Breast epithelium (tissue), 3 donors: ENCODE data around the gene UNC79.

ENCODE experiments used
- POLR2A ChIP-seq: fragments of 450-650 bp; IDR thresholded peaks from one replicate; pipeline ENCODE4 v1.6.1; 2016; ENCODE audit warnings: antibody characterized with exemption, mild to moderate bottlenecking, moderate library complexity
- POLR2AphosphoS5 ChIP-seq, 3 donors: sonication (generic); formaldehyde crosslinking; IDR thresholded peaks; one replicate each; pipeline ENCODE4 v1.6.1; 2017; ENCODE audit warnings: antibody characterized with exemption in 3 of 3
- TF ChIP-seq, protein P1 (sequence below), 3 donors: fragments of 450-650 bp; IDR thresholded peaks; one replicate each; pipeline ENCODE4 v1.5.1; 2016 to 2017; ENCODE audit warnings: antibody characterized with exemption in 3 of 3, mild to moderate bottlenecking in 3 of 3, moderate library complexity in 3 of 3

DNA sequence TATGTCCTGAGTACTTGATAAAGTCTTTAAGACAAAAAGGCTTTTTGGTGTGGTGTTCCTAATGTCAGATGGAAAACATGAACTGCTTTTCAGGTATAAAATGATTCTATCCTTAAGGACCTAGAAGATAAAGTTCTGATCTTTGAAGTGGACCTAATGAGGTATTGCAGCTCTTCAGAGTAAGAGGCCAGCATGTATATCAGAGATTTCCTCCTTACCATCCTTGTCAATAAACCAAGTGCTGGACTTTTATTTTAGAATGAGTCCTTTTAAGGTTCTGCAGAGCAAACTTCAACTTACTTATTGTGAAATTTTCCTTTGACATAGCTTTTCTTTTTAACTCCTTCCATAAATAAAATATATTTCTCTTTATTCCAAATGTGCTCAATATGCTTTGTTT, 50.1 kb downstream of the UNC79 start:
- TF ChIP-seq, protein P1, sequence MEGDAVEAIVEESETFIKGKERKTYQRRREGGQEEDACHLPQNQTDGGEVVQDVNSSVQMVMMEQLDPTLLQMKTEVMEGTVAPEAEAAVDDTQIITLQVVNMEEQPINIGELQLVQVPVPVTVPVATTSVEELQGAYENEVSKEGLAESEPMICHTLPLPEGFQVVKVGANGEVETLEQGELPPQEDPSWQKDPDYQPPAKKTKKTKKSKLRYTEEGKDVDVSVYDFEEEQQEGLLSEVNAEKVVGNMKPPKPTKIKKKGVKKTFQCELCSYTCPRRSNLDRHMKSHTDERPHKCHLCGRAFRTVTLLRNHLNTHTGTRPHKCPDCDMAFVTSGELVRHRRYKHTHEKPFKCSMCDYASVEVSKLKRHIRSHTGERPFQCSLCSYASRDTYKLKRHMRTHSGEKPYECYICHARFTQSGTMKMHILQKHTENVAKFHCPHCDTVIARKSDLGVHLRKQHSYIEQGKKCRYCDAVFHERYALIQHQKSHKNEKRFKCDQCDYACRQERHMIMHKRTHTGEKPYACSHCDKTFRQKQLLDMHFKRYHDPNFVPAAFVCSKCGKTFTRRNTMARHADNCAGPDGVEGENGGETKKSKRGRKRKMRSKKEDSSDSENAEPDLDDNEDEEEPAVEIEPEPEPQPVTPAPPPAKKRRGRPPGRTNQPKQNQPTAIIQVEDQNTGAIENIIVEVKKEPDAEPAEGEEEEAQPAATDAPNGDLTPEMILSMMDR (IDR thresholded peaks at IDR 0.05), result no peak
- no peak for TF ChIP-seq POLR2A
- no peak for TF ChIP-seq POLR2AphosphoS5 (IDR thresholded peaks at IDR 0.05)
